OCI-LY1 (cell line): ENCODE measurements around the gene CEP20.

ENCODE experiments used
- H2AFZ ChIP-seq: fragments of 200-600 bp; sonication (generic), shearing (Covaris generic); 2 replicates; pipeline ENCODE4 v1.6.0; 2014; ENCODE audit warnings: antibody characterized with exemption, mild to moderate bottlenecking, low read length
- H3F3A ChIP-seq: fragments of 200-600 bp; sonication (generic), shearing (Covaris generic); 2 replicates; pipeline ENCODE4 v1.6.0; 2014; ENCODE audit warnings: mild to moderate bottlenecking, antibody characterized with exemption, low read length, moderate library complexity; ENCODE audit not compliant: insufficient read depth
- H3K27ac ChIP-seq: fragments of 200-600 bp; sonication (generic); 2 replicates; pipeline ENCODE4 v1.5.1; 2014; ENCODE audit warnings: low read length, mixed run types, mild to moderate bottlenecking, low read depth; ENCODE audit not compliant: poor library complexity, severe bottlenecking
- H3K27me3 ChIP-seq: fragments of 200-600 bp; sonication (generic); 2 replicates; pipeline ENCODE4 v1.6.0; 2014; ENCODE audit warnings: antibody characterized with exemption, mild to moderate bottlenecking, low read length, moderate library complexity; ENCODE audit not compliant: insufficient read depth
- H3K36me3 ChIP-seq: fragments of 200-600 bp; sonication (generic); 2 replicates; pipeline ENCODE4 v1.6.1; 2014; ENCODE audit warnings: mild to moderate bottlenecking, antibody characterized with exemption, low read length, moderate library complexity, mixed read lengths; ENCODE audit not compliant: insufficient read depth
- H3K4me1 ChIP-seq: fragments of 200-600 bp; sonication (generic); 2 replicates; pipeline ENCODE4 v1.5.1; 2014; ENCODE audit warnings: mild to moderate bottlenecking, low read length, moderate library complexity; ENCODE audit not compliant: insufficient read depth, severe bottlenecking
- H3K4me2 ChIP-seq: fragments of 200-600 bp; sonication (generic), shearing (Covaris generic); 2 replicates; pipeline ENCODE4 v1.6.1; 2014; ENCODE audit warnings: low read length
- H3K4me3 ChIP-seq: fragments of 200-600 bp; sonication (generic); 2 replicates; pipeline ENCODE4 v1.5.1; 2014; ENCODE audit warnings: low read length, low read depth, mild to moderate bottlenecking, mixed read lengths; ENCODE audit not compliant: poor library complexity, severe bottlenecking
- H3K79me2 ChIP-seq: fragments of 200-600 bp; shearing (Covaris generic); 2 replicates; pipeline ENCODE4 v1.6.1; 2016; ENCODE audit warnings: mixed run types, low read length, mixed read lengths; ENCODE audit not compliant: insufficient read depth
- H3K9ac ChIP-seq: fragments of 200-600 bp; sonication (generic), shearing (Covaris generic); 2 replicates; pipeline ENCODE4 v1.6.1; 2014; ENCODE audit warnings: mild to moderate bottlenecking, low read length, mixed read lengths
- H3K9me2 ChIP-seq: fragments of 200-600 bp; sonication (generic), shearing (Covaris generic); 2 replicates; pipeline ENCODE4 v1.6.1; 2014; ENCODE audit warnings: low read depth, mild to moderate bottlenecking, low read length, mixed read lengths
- H3K9me3 ChIP-seq: fragments of 200-600 bp; shearing (Covaris generic); 2 replicates; pipeline ENCODE4 v1.6.1; 2014; ENCODE audit warnings: low read length, mixed read lengths
- H4K20me1 ChIP-seq: fragments of 200-600 bp; sonication (generic), shearing (Covaris generic); 2 replicates; pipeline ENCODE4 v1.6.0; 2016; ENCODE audit warnings: mild to moderate bottlenecking, low read length; ENCODE audit not compliant: insufficient read depth
- CTCF ChIP-seq: fragments of 200-600 bp; sonication (generic), shearing (Covaris generic); IDR thresholded peaks from 2 replicates; pipeline ENCODE4 v1.5.1; 2017; ENCODE audit warnings: mild to moderate bottlenecking, antibody characterized with exemption, low read length, moderate library complexity, mixed read lengths
- EZH2 ChIP-seq: fragments of 200-600 bp; sonication (generic), shearing (Covaris generic); IDR thresholded peaks from 2 replicates; pipeline ENCODE4 v1.8.0; 2017; ENCODE audit warnings: borderline replicate concordance, mixed run types, mild to moderate bottlenecking, antibody characterized with exemption, low read length, moderate library complexity, mixed read lengths

CEP20 gene

GRCh38 chr16:15882563-15882962 is 5.8 kb downstream of the CEP20 start:
- Histone ChIP-seq H4K20me1 (no peaks in the 10 kb centered on the region), H3K9me3 (no peaks in the 10 kb centered on the region), H3K9me2 (no peaks in the 10 kb centered on the region), H3K4me2 (no peak overlapping the region), H3K27me3 (no peaks in the 10 kb centered on the region), H3K79me2 (peaks cover 40% of the 10 kb centered on the region), H3K9ac (no peak overlapping the region), H3K4me1 (peaks cover 18% of the 10 kb centered on the region), H3F3A (no peaks in the 10 kb centered on the region), H2AFZ (no peak overlapping the region), H3K36me3 (peaks cover 69% of the 10 kb centered on the region), H3K4me3 (no peak overlapping the region), H3K27ac (no peak overlapping the region)
- TF ChIP-seq CTCF (no peak), EZH2 (no peak)

- Histone ChIP-seq H3K9me3 (no peaks in the 10 kb centered on the region), H3K4me3 (no peak overlapping the region), H3K9ac (no peak overlapping the region), H3K27ac (no peak overlapping the region), H3K4me1 (peaks cover 11% of the 10 kb centered on the region), H2AFZ (no peak overlapping the region), H3K36me3 (peaks cover 76% of the 10 kb centered on the region), H4K20me1 (no peaks in the 10 kb centered on the region), H3F3A (no peaks in the 10 kb centered on the region), H3K4me2 (no peak overlapping the region), H3K79me2 (peaks cover 33% of the 10 kb centered on the region), H3K27me3 (no peaks in the 10 kb centered on the region), H3K9me2 (no peaks in the 10 kb centered on the region)
- TF ChIP-seq CTCF, result no peak
Observed at GRCh38 chr16:15881794-15882379, 6.5 kb downstream of the CEP20 start.

- Histone ChIP-seq H3K4me2 (no peak overlapping the region), H3F3A (no peaks in the 10 kb centered on the region), H3K9me2 (no peaks in the 10 kb centered on the region), H3K79me2 (peaks cover 21% of the 10 kb centered on the region), H3K9me3 (no peaks in the 10 kb centered on the region), H3K4me3 (no peak overlapping the region), H3K27me3 (no peaks in the 10 kb centered on the region), H4K20me1 (no peaks in the 10 kb centered on the region), H3K27ac (no peak overlapping the region), H3K4me1 (peaks cover under 1% of the 10 kb centered on the region), H3K9ac (no peak overlapping the region), H2AFZ (no peak overlapping the region), H3K36me3 (peaks cover 67% of the 10 kb centered on the region)
- TF ChIP-seq EZH2, result no peak
- TF ChIP-seq CTCF, result no peak
Observed at GRCh38 chr16:15880434-15881308, 7.7 kb downstream of the CEP20 start.
